ENCODE data around the gene ADGRA1. TPM values are rescaled to one million over a fixed set of nuclear protein-coding genes. Genes with fewer than 3 reads are reported as not detected.

The ADGRA1 gene
- total and polyA plus RNA-seq, 2 of the 13 experiments (the other 11 are each of a cell fraction or from before 2014, with no cell fraction given): not detected

DNA sequence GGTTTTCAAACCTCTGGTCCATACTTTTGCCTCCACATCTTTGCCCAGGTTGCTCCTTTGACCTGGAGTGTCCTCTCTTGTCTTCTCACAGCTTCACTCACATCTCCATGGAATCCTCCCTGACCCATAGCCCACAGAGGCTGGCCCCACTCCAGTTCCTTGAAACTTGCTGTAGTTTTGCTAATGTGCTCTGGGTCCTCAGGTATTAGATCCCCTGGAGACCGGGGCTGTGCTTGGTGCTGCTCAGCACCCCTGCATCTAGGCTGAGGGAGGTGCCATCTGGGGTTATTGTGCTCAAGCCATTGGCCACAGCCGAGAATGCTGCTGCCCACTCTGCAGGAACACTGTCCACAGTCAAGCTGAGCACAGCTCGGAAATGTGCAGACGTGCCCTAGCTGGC is 88.8 kb downstream of the ADGRA1 start (continued):
- TF ChIP-seq, protein P1, sequence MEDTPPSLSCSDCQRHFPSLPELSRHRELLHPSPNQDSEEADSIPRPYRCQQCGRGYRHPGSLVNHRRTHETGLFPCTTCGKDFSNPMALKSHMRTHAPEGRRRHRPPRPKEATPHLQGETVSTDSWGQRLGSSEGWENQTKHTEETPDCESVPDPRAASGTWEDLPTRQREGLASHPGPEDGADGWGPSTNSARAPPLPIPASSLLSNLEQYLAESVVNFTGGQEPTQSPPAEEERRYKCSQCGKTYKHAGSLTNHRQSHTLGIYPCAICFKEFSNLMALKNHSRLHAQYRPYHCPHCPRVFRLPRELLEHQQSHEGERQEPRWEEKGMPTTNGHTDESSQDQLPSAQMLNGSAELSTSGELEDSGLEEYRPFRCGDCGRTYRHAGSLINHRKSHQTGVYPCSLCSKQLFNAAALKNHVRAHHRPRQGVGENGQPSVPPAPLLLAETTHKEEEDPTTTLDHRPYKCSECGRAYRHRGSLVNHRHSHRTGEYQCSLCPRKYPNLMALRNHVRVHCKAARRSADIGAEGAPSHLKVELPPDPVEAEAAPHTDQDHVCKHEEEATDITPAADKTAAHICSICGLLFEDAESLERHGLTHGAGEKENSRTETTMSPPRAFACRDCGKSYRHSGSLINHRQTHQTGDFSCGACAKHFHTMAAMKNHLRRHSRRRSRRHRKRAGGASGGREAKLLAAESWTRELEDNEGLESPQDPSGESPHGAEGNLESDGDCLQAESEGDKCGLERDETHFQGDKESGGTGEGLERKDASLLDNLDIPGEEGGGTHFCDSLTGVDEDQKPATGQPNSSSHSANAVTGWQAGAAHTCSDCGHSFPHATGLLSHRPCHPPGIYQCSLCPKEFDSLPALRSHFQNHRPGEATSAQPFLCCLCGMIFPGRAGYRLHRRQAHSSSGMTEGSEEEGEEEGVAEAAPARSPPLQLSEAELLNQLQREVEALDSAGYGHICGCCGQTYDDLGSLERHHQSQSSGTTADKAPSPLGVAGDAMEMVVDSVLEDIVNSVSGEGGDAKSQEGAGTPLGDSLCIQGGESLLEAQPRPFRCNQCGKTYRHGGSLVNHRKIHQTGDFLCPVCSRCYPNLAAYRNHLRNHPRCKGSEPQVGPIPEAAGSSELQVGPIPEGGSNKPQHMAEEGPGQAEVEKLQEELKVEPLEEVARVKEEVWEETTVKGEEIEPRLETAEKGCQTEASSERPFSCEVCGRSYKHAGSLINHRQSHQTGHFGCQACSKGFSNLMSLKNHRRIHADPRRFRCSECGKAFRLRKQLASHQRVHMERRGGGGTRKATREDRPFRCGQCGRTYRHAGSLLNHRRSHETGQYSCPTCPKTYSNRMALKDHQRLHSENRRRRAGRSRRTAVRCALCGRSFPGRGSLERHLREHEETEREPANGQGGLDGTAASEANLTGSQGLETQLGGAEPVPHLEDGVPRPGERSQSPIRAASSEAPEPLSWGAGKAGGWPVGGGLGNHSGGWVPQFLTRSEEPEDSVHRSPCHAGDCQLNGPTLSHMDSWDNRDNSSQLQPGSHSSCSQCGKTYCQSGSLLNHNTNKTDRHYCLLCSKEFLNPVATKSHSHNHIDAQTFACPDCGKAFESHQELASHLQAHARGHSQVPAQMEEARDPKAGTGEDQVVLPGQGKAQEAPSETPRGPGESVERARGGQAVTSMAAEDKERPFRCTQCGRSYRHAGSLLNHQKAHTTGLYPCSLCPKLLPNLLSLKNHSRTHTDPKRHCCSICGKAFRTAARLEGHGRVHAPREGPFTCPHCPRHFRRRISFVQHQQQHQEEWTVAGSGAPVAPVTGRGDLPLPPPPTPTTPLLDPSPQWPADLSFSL (CRISPR knock-in tag; IDR thresholded peaks at IDR 0.05): no peak
- TF ChIP-seq ZNF318 (CRISPR knock-in tag; IDR thresholded peaks at IDR 0.05) (no peak), MYNN (CRISPR knock-in tag; IDR thresholded peaks at IDR 0.05; ENCODE audit: low read depth) (no peak), NFYB (CRISPR knock-in tag; IDR thresholded peaks at IDR 0.05) (no peak), RFX1 (IDR thresholded peaks at IDR 0.05) (no peak)
- TF ChIP-seq, protein P2, sequence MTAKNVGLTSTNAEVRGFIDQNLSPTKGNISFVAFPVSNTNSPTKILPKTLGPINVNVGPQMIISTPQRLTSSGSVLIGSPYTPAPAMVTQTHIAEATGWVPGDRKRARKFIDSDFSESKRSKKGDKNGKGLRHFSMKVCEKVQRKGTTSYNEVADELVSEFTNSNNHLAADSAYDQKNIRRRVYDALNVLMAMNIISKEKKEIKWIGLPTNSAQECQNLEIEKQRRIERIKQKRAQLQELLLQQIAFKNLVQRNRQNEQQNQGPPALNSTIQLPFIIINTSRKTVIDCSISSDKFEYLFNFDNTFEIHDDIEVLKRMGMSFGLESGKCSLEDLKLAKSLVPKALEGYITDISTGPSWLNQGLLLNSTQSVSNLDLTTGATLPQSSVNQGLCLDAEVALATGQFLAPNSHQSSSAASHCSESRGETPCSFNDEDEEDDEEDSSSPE (CRISPR knock-in tag; IDR thresholded peaks at IDR 0.05): no peak

Measured in HepG2 (cell line).